OCI-LY7 (cell line): Measurements from ENCODE around the gene SLC5A4. TPM values are rescaled to one million over a fixed set of nuclear protein-coding genes. Genes with fewer than 3 reads are reported as not detected.
"Not testable (repeated sequence)": the region's sequence is repeated elsewhere in the genome, so short reads cannot be mapped to it uniquely, and the experiment has no call there.

Experiments used
- Bru-seq: library from RNA; stranded (reverse); fragments of 400-500 nt; gene quantifications from one replicate; lab custom pipeline; 2021; lab: Mats Ljungman, UMichigan
- BruChase-seq, 2 experiments: library from RNA; stranded (reverse); fragments of 400-500 nt; gene quantifications; one replicate each; lab custom pipeline; 2021; lab: Mats Ljungman, UMichigan
- BruUV-seq: library from RNA; stranded (reverse); fragments of 400-500 nt; replicated peaks from 2 replicates; lab custom pipeline; 2021; lab: Mats Ljungman, UMichigan
- CTCF ChIA-PET: fragments of 300-600 bp; sonication (Branson Sonifier 250); formaldehyde crosslinking; loops from one replicate; lab custom pipeline; 2022; ENCODE audit warnings: antibody characterized with exemption; ENCODE audit not compliant: unreplicated experiment; lab: Charles Lee
- POLR2A ChIA-PET: fragments of 300-600 bp; sonication (Branson Sonifier 250); formaldehyde crosslinking; loops from one replicate; lab custom pipeline; 2022; ENCODE audit warnings: antibody characterized with exemption; lab: Charles Lee
- DNase-seq: peaks from one replicate; pipeline ENCODE4 v3.0.0-alpha.2; 2015; ENCODE audit warnings: low spot score
- H2AFZ ChIP-seq: fragments of 200-600 bp; sonication (generic), shearing (Covaris generic); 2 replicates; pipeline ENCODE4 v1.6.1; 2014; ENCODE audit warnings: mild to moderate bottlenecking, antibody characterized with exemption, low read length, moderate library complexity
- H3K27ac ChIP-seq: fragments of 200-600 bp; sonication (generic); 2 replicates; pipeline ENCODE4 v1.5.1; 2014; ENCODE audit warnings: mixed run types, low read depth, mild to moderate bottlenecking, moderate library complexity, low read length, inconsistent platforms; ENCODE audit not compliant: poor library complexity, severe bottlenecking
- H3K36me3 ChIP-seq: fragments of 200-600 bp; sonication (generic); 2 replicates; pipeline ENCODE4 v1.6.1; 2014; ENCODE audit warnings: mild to moderate bottlenecking, antibody characterized with exemption, low read length, moderate library complexity, mixed read lengths; ENCODE audit not compliant: insufficient read depth
- H3K4me1 ChIP-seq: fragments of 200-600 bp; sonication (generic); 2 replicates; pipeline ENCODE4 v1.5.1; 2014; ENCODE audit warnings: mild to moderate bottlenecking, low read length; ENCODE audit not compliant: insufficient read depth, poor library complexity, severe bottlenecking
- H3K4me2 ChIP-seq: fragments of 200-600 bp; sonication (generic); 2 replicates; pipeline ENCODE4 v1.6.1; 2014; ENCODE audit warnings: mild to moderate bottlenecking, low read length
- H3K4me3 ChIP-seq: fragments of 200-600 bp; sonication (generic); 2 replicates; pipeline ENCODE4 v1.5.1; 2014; ENCODE audit warnings: mild to moderate bottlenecking, low read depth, low read length; ENCODE audit not compliant: poor library complexity, severe bottlenecking
- H3K79me2 ChIP-seq: fragments of 200-600 bp; sonication (generic); 2 replicates; pipeline ENCODE4 v1.6.1; 2016; ENCODE audit warnings: low read depth, mild to moderate bottlenecking, low read length, moderate library complexity, mixed read lengths; ENCODE audit not compliant: insufficient read depth
- H3K9me2 ChIP-seq: fragments of 200-600 bp; sonication (generic); 2 replicates; pipeline ENCODE4 v1.6.1; 2016; ENCODE audit warnings: mild to moderate bottlenecking, low read length, mixed read lengths; ENCODE audit not compliant: insufficient read depth
- H3K9me3 ChIP-seq: fragments of 200-600 bp; sonication (generic); 2 replicates; pipeline ENCODE4 v1.6.1; 2014; ENCODE audit warnings: mild to moderate bottlenecking, mixed run types, low read length, mixed read lengths
- H4K20me1 ChIP-seq: fragments of 200-600 bp; sonication (generic); 2 replicates; pipeline ENCODE4 v1.6.1; 2014; ENCODE audit warnings: mild to moderate bottlenecking, antibody characterized with exemption, low read length, moderate library complexity, mixed read lengths; ENCODE audit not compliant: insufficient read depth
- CTCF ChIP-seq: fragments of 200-600 bp; sonication (generic); conservative IDR thresholded peaks from 2 replicates; pipeline ENCODE4 v1.5.1; 2014; ENCODE audit warnings: mild to moderate bottlenecking, antibody characterized with exemption, low read length, moderate library complexity, mixed read lengths
- EZH2phosphoT487 ChIP-seq: fragments of 200-600 bp; sonication (generic); IDR thresholded peaks from 2 replicates; pipeline ENCODE4 v1.6.1; 2018; ENCODE audit warnings: low read depth, borderline replicate concordance, mild to moderate bottlenecking, mixed run types, antibody characterized with exemption, low read length, moderate library complexity, mixed read lengths
- intact Hi-C: fragments of 100-400 bp; cut with micrococcal nuclease; formaldehyde crosslinking; loops from one replicate; pipeline ENCODE4 v1.10.0; 2022; ENCODE audit not compliant: unreplicated experiment
- long read RNA-seq: library from polyadenylated mRNA; stranded (forward); transcript quantifications from one replicate; pipeline ENCODE4 v2.0.0, GENCODE V29; 2022
- total RNA-seq, 2 experiments: library from RNA; depleted of rRNA in 1 of 2; stranded (reverse); fragments of >200 nt in 1 of 2; shearing (Covaris generic) in 1 of 2; gene quantifications; 2 replicates each; pipeline ENCODE4 v1.2.3, GENCODE V29; 2014 to 2022

The SLC5A4 gene
- total RNA-seq (2014; rRNA removed; shearing (Covaris generic)): not detected in 2 replicates
- total RNA-seq (2022): not detected in 2 replicates
- Bru-seq, nascent RNA: not detected
- BruChase-seq, experiment 1, labeled RNA remaining after a 6-hour chase: not detected
- not detected for BruChase-seq, experiment 2, labeled RNA remaining after a 2-hour chase
- long read RNA-seq: 0 reads

DNA sequence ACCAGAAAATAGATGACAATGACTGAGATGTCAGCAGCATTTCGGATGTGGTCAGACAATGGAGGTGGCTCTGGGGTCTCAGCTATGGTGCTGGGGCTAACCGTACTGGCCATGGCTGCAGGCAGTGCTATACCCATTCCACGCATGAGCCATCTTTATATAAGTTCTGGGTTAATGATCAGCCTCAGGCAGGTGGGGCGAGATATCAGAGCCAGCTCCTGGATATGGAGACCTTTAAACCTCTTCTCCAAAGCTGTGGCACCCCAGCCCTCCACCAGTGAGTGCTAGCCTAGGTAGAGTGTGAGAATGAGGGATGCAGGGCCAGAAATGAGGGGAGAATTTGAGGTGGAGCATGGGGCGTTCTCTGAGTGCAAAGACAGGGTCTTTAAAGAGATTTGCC lies at the start of gene SLC5A4:
TSS of gene SLC5A4 (minus strand) at position 131 of the 400 bp plus-strand sequence. CDS start at position 113, 18 bp downstream.
- intact Hi-C loops: no loop called here
- POLR2A ChIA-PET: no interaction called here

GRCh38 chr22:32293921-32294320 lies 38.8 kb upstream of the SLC5A4 start:
- CTCF ChIA-PET, H3K4me3 ChIP-seq, DNase-seq, H3K4me2 ChIP-seq, H3K9me2 ChIP-seq, H3K9me3 ChIP-seq, POLR2A ChIA-PET, H4K20me1 ChIP-seq, H2AFZ ChIP-seq, H3K79me2 ChIP-seq, H3K36me3 ChIP-seq, intact Hi-C loops, H3K4me1 ChIP-seq, BruUV-seq, H3K27ac ChIP-seq: not testable (repeated sequence)

More for the DNA sequence above, at the start of gene SLC5A4:
- DNase-seq: no peak
- TF ChIP-seq CTCF (no peak), EZH2phosphoT487 (no peak)
- no peak within 1 kb of the TSS for H3K27ac ChIP-seq
- no peaks in the 10 kb centered on the region for H3K9me3 ChIP-seq
- no peak within 1 kb of the TSS for H3K4me2 ChIP-seq
- H3K4me1 ChIP-seq: no peaks in the 10 kb centered on the region
- no peak within 1 kb of the TSS for H3K4me3 ChIP-seq
- no peak within 1 kb of the TSS for H2AFZ ChIP-seq
- no peaks in the 10 kb centered on the region for H3K9me2 ChIP-seq
- no TSS peak for BruUV-seq
- H4K20me1 ChIP-seq: no peaks in the 10 kb centered on the region
- H3K36me3 ChIP-seq: no peaks in the 10 kb centered on the region
- CTCF ChIA-PET: no interaction called here
- H3K79me2 ChIP-seq: no peaks in the 10 kb centered on the region

DNA sequence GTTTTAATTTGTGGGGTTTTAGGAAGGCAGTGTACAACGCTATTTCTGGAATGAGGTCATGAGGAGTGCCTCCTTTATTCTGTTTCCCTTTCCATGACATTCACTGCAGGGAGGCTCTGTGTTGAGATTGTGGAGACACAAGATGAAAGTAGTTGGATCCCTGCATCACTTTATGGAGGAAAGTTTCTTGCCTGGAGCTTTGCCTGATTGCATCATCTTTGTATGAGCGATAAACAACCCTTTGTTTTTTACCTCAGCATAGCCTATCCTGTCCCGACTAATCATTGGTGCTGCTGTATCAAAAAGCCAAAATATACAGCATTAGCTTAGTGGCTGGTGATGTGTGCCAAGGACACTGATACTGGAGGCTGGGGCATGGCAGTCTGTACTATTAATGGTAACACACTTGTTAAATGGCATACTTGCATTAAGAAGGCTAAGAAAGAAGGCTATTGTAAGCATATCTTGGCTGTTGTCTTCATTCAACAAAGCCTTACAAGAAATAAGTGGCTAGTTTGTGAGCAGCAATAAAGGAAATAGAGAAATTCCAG lies 31.2 kb upstream of the SLC5A4 start:
- H3K9me3 ChIP-seq: no peaks in the 10 kb centered on the region
- intact Hi-C loops: no loop called here
- no peak overlapping the region for H3K4me2 ChIP-seq
- H3K79me2 ChIP-seq: no peaks in the 10 kb centered on the region
- H3K27ac ChIP-seq: no peak overlapping the region
- H3K4me3 ChIP-seq: no peak overlapping the region
- DNase-seq: no peak
- H3K4me1 ChIP-seq: no peaks in the 10 kb centered on the region
- H2AFZ ChIP-seq: no peak overlapping the region
- ChIA-PET POLR2A (no interaction called here), CTCF (no interaction called here)
- TF ChIP-seq EZH2phosphoT487 (no peak), CTCF (no peak)
- H3K36me3 ChIP-seq: no peaks in the 10 kb centered on the region
- H4K20me1 ChIP-seq: no peaks in the 10 kb centered on the region
- BruUV-seq: no TSS peak
- no peaks in the 10 kb centered on the region for H3K9me2 ChIP-seq
